H1 (cell line): Measurements from ENCODE around the gene KRT80. TPM values are rescaled to one million over a fixed set of nuclear protein-coding genes. Genes with fewer than 3 reads are reported as not detected.

ENCODE experiments used
- ATF2 ChIP-seq: IDR thresholded peaks from 2 replicates; pipeline ENCODE4 v1.6.1; 2012; ENCODE audit warnings: low read length, inconsistent platforms
- CREB1 ChIP-seq: IDR thresholded peaks from 2 replicates; pipeline ENCODE4 v1.6.1; 2012; ENCODE audit warnings: inconsistent platforms
- RNF2 ChIP-seq: fragments of 200-900, 300-1000 bp; sonication (generic); IDR thresholded peaks from 2 replicates; pipeline ENCODE4 v1.7.1; 2016; ENCODE audit warnings: borderline replicate concordance, low read depth, mild to moderate bottlenecking, antibody characterized with exemption, low read length; ENCODE audit not compliant: poor library complexity, severe bottlenecking; ENCODE audit errors: missing control alignments
- polyA plus RNA-seq, 7 experiments: library from polyadenylated mRNA; depleted of rRNA in 3 of 7; stranded (reverse) in 5 of 7; unstranded in 2 of 7; fragments of >200 nt in 5 of 7; fragments of 200-250 nt in 2 of 7; gene quantifications; 1 replicate in 5 of 7; 2 replicates in 1 of 7; 4 replicates in 1 of 7; pipeline versions ENCODE4 v1.2.1 to v1.2.3, GENCODE V29; 2011 to 2013; ENCODE audit warnings: missing spikeins in 2 of 7, mixed read lengths in 2 of 7
- total RNA-seq: library from RNA; stranded (reverse); fragmentation: NEBNext Ultra II Directional; extraction: Animal tissue kit (Norgen Biotek cat#: 25700); gene quantifications from 2 replicates; pipeline ENCODE4 v1.2.1, GENCODE V29; 2021

KRT80 gene
- total and polyA plus RNA-seq, 2 of the 8 experiments (the other 6 are each of a cell fraction or from before 2014, with no cell fraction given), result 0.05 TPM; not detected in 1

DNA sequence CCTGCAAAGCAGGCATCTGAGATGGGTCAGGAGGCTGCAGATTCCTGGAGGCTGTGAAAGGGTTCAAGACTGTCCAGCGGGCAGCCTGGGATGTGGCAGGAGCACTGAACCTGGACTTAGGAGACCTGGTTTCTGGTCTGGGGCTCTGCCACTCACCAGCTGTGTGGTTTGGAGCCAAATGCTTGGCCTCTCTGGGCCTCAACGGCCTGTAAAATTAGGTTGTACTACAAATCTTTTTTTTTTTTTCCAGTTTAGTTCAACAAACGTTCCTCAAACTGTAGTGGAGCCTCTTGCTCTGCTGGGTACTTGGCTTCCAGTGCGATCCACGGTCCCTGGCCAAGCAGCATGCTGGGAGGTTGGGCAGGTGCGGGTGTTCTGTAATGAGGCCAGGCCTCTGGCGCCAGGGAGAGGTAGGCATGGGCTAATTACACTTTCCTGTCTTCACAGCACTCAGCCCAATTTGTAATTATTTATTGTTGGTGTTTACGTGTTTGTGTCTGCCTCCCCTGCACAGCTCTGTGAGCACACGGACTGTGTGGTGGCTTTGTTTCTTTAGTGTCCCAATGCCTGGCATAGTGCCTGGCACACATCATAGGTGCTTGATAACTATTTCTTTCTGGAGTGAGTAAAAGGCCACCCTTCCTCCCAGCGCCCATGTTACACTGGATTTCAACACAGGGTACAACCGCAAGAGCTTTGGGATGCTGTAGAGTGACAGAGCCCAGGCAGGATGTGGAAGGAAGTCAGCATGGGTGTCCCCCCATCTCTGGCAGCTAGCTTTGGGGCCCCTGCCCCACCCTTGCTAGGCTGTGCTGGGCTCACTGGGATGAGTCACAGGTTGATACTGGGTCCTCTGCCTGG is 5.8 kb upstream of the KRT80 start (continued):
- TF ChIP-seq RNF2 (no peak), ATF2 (no peak), CREB1 (no peak)
